HG02981 (cell line): Measurements from ENCODE around the gene CES4A.
A peak's percentile ranks its signal among the peaks of the same experiment; 100 is the strongest.
"Not testable (repeated sequence)": the region's sequence is repeated elsewhere in the genome, so short reads cannot be mapped to it uniquely, and the experiment has no call there.

Source experiments
- ATAC-seq: cut with Tn5 transposase; IDR thresholded peaks from one replicate; pipeline ENCODE4 v1.9.1; 2021; ENCODE audit warnings: mild to moderate bottlenecking, moderate library complexity; ENCODE audit not compliant: unreplicated experiment

The CES4A gene

GRCh38 chr16:66955363-66956153 is 32.8 kb upstream of the CES4A start:
- ATAC-seq = not testable (repeated sequence)

DNA sequence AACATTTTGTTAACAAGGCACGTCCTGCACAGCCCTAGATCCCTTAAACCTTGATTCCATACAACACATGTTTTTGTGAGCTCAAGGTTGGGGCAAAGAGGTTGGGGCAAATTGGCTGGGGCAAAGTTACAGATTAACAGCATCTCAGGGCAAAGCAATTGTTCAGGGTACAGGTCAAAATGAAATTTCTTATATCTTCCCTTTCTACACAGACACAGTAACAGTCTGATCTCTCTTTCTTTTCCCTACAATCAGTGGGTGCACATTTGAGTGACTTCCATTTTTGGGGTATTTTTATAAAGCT is 32.3 kb upstream of the CES4A start:
- ATAC-seq = not testable (repeated sequence)

DNA sequence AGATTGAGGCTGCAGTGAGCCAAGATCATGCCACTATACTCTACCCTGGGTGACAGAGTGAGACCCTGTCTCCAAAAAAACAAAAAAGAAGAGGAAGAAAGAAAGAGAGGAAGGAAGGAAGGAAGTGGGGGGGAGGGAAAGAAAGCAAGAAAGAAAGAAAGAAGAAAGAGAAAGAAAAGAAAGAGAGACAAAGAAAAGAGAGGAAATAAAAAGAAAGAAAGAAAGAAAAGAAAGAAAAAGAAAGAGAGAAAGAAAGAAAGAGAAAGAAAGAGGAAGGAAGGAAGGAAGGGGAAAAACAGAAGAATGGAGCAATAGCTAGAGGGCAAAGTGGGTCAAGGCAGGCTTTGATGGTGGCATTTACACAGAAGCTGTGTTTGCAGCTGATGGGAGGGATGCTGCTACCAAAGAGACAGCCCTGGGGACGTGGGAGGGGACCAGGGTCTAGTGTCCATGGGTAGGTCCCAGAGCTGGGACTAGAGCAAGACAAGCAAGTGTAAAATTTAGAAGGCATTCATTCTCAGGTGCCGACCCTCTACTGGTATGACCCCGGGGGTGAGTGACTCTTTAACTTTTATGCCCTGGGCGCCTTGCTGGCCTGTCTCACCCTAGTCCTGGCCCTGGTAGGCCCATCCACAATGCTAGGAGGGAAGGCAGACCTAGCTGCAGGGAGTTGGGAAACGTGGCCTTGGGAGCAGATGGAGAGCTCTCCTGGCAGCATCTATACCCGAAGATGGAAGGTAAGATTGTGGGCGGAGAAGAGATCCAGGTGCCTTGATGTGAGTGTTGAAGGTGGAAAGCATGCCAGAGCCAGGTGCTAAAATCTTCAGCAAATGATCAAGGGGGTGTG is 29.3 kb upstream of the CES4A start:
- ATAC-seq = no peak

DNA sequence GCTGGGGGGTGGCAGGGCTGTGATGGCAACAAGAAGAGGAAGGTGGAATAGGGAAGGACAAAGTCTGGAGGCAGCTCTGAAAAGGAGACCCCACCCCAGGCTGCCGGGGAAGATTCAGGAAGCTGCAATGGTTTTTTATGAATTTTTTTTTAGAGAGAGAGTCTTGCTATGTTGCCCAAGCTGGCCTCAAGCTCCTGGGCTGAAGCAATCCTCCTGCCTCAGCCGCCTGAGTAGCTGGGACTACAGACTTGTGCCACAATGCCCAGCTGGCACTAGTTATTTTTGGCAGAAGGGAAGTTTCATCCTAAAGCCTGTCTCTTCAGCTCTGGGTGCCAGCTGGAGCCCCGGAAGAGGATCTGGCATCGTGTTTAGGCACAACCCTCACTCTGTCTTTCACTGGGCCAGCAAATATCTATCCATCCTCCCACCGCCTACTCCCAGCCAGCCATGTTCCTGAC is 28.7 kb upstream of the CES4A start:
- ATAC-seq = no peak

DNA sequence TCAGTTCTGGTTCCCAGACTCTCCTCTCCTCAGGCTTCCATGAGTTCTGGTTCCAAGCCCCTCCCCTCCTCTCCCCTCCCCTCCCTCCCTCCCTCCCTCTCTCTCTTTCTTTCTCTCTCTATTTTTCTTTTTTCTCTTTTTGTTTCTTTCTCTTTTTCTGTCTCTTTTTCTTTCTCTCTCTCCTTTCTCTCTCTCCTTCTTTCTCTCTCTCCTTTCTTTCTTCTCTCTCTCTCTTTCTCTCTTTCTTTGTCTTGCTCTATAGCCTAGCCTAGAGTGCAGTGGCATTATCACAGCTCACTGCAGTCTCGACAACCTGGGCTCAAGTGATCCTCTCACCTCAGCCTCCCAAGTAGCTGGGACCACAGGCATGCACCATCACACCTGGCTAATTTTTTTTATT is 28.1 kb upstream of the CES4A start:
- no peak for ATAC-seq

DNA sequence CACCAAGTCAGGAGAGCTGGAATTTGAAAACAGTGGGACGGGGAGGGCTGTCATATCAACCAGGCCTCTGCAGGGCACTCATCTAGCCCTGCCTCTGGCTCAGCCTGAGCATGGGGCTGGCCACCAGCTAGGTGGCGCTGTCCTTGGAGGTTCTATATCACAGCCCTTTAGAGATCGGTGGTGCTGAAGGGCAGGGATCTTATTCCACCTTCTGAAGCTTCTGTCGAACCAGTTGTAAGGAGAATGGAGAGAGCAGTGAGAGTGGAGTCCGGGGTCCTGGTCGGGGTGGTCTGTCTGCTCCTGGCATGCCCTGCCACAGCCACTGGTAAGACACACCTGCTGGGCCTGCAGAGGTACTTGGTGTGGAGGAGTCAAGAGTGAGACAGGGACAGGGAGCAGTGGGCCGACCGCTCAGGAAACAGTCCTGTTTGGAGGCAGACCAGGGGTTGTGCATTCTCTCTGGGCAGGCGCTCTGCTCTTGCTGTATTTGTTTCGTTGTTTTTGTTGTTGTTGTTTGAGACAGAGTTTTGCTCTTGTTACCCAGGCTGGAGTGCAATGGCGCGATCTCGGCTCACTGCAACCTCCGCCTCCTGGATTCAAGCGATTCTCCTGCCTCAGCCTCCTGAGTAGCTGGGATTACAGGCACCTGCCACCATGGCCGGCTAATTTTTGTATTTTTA is 27.2 kb upstream of the CES4A start, which contains the start of gene CES3:
Gene CES3, plus strand, starts transcription at position 202 of the 680 bp plus-strand sequence. Its CDS starts 42 bp downstream, at position 244.
- ATAC-seq = peak; percentile 82

GRCh38 chr16:66961914-66962313 is 26.5 kb upstream of the CES4A start:
- ATAC-seq = no peak

- ATAC-seq = no peak
Observed at GRCh38 chr16:66964049-66964448, 24.3 kb upstream of the CES4A start.

DNA sequence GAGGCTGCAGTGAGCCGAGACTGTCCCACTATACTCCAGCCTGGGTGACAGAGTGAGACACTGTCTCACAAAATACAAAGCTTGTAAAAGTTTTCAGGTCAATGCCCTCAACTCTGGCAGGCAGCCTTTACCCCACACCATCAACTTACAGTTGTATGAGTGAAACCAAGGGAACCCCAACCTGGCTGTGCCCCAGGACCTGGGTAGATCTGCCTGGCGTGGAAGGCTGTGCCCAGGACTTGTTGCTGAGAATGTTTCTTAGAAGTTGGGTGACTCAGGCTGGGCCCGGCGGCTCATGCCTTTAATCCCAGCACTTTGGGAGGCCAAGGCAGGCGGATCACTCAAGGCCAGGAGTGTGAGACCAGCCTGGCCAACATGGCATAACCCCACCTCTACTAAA is 19.5 kb upstream of the CES4A start:
- ATAC-seq = no peak

DNA sequence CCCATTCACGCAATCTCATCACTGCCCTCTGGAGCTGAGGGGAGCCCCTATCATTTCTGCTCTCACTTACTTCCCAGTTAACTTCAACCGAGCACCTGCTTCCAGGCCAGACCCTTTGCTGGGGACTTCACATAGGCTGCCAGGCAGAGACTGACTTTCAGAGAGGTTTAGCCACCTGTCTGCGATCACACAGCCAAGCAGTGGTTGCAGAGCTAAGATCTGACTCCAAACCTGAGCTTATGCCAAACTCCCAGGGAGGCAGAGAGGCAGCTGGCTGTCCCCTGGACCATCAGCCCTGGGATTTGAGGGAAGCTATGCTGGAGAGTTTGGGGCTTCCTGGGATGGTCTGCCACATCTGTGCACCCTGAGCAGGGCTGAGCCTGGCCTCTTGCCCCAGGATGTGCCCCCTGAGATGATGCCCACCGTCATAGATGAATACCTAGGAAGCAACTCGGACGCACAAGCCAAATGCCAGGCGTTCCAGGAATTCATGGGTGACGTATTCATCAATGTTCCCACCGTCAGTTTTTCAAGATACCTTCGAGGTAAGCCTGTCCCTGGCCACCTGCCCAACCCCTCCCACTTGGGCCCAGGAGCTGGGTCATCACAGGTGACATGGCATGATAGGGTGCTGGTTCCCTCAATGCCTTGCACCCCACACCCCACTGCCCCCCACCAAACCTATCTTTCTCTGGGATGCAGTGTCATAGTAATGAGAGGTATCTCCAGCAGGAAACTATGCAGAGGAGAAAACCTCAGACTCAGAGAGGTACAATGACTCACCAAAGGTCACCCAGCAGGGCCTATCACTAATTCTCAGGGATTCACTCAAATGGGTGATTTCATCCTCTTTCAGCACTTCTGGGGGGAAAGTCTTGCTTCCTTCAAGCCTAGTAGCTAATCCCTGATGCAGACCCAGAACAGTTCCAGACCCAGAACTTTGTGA is 17.3 kb upstream of the CES4A start:
- ATAC-seq = no peak

- ATAC-seq = no peak
Observed at GRCh38 chr16:66972983-66973382, 15.4 kb upstream of the CES4A start.

DNA sequence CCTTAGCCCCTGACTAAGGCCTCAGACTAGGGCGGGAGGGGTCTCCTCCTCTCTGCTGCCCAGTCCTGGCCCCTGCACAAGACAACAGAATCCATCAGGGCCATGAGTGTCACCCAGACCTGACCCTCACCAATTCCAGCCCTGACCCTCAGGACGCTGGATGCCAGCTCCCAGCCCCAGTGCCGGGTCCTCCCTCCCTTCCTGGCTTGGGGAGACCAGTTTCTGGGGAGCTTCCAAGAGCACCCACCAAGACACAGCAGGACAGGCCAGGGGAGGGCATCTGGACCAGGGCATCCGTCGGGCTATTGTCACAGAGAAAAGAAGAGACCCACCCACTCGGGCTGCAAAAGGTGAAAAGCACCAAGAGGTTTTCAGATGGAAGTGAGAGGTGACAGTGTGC is 14.7 kb upstream of the CES4A start:
- no peak for ATAC-seq

GRCh38 chr16:66974156-66974931 is 14.0 kb upstream of the CES4A start:
- not testable (repeated sequence) for ATAC-seq

GRCh38 chr16:66974932-66975246 is 13.5 kb upstream of the CES4A start:
- ATAC-seq = not testable (repeated sequence)

GRCh38 chr16:66975302-66975893 is 13.0 kb upstream of the CES4A start:
- no peak for ATAC-seq

GRCh38 chr16:66976746-66977145 is 11.6 kb upstream of the CES4A start:
- no peak for ATAC-seq

DNA sequence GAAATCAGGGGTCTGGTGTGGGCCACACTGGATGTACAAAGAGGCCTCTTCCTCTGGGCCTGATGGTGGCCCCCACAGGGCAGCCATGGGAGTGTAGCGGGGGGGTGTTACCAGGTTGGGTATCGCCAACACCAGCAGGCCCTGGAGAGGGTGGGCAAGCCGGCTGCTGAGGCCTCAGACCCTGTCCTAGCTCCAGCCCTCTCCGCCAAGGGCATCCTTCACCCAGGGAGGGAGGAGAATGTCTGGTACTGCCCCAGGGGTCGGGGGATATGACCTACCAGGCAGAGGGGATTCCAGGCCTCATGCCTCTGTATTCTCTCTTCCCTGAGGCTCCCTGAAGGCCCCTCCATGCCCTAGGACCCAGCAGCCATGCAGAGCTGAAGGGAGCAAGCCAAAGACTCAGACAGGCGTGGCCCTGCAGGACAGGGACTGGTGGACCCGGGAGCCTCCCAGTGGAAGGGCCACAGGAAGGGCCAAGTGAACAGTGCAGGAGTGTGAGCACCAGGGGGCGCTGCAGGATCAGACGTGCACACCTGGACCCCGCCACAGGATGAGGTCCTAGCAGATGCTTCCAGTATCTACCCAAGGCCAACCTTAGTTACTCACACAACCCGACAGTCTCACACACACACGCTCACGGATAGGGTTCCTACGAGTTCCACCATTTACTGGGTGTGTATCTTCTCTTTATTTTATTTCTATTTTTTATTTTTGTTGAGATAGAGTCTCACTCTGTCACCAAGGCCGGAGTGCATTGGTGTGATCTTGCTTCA is 10.9 kb upstream of the CES4A start:
- ATAC-seq = peak; percentile 74

DNA sequence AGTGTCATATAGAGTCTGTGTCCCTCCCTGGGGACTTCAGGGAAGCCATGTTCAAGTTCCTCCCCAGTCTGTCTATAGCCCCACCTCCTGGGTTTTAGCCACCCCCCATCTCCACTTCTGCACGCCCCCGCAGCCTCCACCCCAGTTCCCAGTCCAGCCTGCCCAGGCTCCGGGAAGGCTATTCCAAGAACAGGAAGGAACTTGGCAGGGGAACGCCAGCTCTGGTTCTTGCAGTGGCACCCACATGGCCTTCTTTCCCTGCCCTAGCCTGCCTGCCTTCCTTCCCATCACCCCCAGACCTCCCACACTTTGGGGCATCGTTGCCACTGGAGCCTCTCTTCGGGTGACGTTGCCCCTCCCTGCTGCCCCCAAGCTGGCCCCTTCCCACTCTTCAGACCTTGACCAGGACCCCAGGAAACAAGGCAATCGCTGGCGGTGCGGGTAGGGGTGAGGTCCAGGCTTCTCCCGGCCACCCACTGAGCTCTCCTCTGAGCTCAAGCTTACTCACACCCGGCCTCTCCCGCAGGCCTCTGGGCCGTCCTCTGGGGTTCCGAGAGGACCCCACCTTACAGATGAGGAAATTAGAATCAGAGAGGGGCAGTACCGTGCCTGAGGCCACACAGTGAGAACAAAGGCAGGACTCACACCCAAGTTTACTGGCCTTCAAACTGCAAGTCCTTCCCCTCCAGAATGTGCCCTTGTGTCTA is 9.2 kb upstream of the CES4A start:
- ATAC-seq = no peak
